Suprapubic skin (tissue), 3 donors: Measurements from ENCODE around the gene CDKN3.

Source experiments
- CTCF ChIP-seq, 2 donors: fragments of 200-600 bp in 1 of 2; fragments of 450-650 bp in 1 of 2; sonication (generic) in 1 of 2; IDR thresholded peaks; one replicate each; pipeline ENCODE4 v1.5.1; 2016 to 2019; ENCODE audit warnings: antibody characterized with exemption in 2 of 2, mild to moderate bottlenecking in 1 of 2, moderate library complexity in 1 of 2
- POLR2A ChIP-seq, 2 donors: fragments of 450-650 bp; IDR thresholded peaks; one replicate each; pipeline ENCODE4 v1.6.1; 2017; ENCODE audit warnings: antibody characterized with exemption in 2 of 2, mild to moderate bottlenecking in 2 of 2, moderate library complexity in 2 of 2

- TF ChIP-seq POLR2A (IDR thresholded peaks at IDR 0.05) (no peak), CTCF (IDR thresholded peaks at IDR 0.05) (no peak)
These were observed 2.2 kb upstream of the CDKN3 start for GRCh38 chr14:54394596-54394995.
